Activated CD8-positive, alpha-beta memory T cell treated with anti-CD3 and anti-CD28 coated beads for 36 hours (primary cell): ENCODE results near the gene THRSP. TPM values are rescaled to one million over a fixed set of nuclear protein-coding genes. Genes with fewer than 3 reads are reported as not detected.
"Not testable (repeated sequence)": the region's sequence is repeated elsewhere in the genome, so short reads cannot be mapped to it uniquely, and the experiment has no call there.

Experiments used
- CTCF ChIA-PET: fragments of 350-600 bp; sonication (Branson Sonifier 250); formaldehyde crosslinking; loops from one replicate; lab custom pipeline; 2021; ENCODE audit warnings: antibody characterized with exemption; lab: Charles Lee
- POLR2A ChIA-PET: fragments of 350-600 bp; sonication (Branson Sonifier 250); formaldehyde crosslinking; loops from one replicate; lab custom pipeline; 2021; ENCODE audit warnings: antibody characterized with exemption; lab: Charles Lee
- total RNA-seq, 2 experiments: library from RNA; stranded (reverse); gene quantifications; one replicate each; pipeline ENCODE4 v1.2.3, GENCODE V29; 2021

The THRSP gene
- total RNA-seq, 2 experiments from 2014 or later: not detected

DNA sequence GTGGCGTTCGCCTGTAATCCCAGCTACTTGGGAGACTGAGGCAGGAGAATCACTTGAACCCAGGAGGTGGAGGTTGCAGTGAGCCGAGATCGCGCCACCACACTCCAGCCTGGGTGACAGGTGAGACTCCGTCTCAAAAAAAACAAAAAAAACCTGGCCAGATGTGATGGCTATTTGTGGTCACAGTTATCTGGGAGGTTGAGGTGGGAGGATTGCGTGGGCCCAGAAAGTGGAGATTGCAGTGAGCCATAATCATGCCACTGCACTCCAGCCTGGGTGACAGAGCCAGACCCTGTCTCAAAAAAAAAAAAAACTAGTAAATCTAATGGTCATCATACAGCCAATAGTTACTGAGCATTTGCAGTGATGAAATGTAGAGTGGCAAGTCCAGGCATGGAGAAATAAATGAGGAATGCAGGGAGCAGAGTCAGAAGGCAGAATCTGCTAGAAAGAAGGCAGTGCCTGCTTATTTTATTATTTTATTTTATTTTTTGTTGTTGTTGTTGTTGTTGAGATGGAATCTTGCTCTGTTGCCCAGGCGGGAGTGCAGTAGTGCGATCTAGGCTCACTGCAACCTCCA is 3.8 kb upstream of the THRSP start:
- CTCF ChIA-PET: interaction anchor here (0.6 kb wide), 1 partner anchor 54 kb away, joined by 3 read pairs; no protein-coding TSS in a partner anchor

DNA sequence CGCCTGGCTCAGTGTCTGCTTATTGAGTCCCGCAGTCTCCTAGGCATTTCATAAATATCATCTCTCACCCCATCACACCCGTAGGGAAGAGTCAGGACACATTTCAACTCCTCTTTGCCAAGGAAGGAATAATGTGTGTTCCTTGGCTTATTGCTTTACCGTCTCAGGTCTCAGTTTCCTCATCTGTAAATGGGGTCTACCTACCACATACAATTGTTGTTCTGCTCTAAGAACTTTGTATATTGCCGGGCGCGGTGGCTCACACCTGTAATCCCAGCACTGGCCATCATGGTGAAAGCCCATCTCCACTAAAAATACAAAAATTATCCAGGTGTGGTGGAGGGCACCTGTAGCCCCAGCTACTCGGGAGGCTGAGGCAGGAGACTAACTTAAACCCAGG is 3.1 kb upstream of the THRSP start:
- CTCF ChIA-PET: no interaction called here
- POLR2A ChIA-PET: no interaction called here

More for the DNA sequence above, 3.8 kb upstream of the THRSP start:
- POLR2A ChIA-PET: not testable (repeated sequence)

DNA sequence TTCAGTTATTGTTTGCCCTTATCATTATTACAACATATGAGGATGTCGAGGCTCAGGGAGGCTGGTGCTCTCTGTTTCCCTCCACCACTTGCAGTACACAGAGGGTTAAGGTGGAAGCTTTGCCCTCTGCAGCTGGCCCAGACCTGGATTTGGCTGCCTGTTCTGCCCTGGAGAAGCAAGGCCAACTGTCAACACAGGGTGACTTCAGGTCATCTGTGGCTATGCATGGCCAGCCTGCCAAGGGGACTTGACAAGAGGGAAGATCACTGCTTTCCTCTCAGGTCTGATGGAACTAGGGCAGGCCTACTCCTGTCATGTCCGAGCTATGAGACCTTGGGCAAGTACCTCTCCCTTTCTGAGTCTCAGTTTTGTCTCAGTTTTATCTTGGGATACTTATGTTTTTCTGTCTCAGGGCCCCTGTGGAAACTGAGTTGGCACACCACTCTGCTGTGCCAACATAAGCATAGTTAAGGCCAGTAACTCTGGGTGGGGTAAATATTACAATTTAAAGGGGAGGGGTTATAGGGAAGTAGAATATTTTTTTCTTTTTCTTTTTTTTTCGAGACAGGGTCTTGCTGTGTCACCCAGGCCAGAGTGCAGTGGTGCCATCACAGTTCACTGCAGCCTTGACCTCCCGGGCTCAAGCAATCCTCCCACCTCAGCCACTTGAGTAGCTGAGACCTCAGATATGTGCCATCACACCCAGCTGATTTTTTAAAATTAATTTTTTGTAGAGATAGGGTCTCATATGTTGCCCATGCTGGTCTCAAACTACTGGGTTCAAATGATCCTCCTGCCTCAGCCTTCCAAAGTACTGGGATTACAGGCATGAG is 2.4 kb upstream of the THRSP start:
- CTCF ChIA-PET: no interaction called here

DNA sequence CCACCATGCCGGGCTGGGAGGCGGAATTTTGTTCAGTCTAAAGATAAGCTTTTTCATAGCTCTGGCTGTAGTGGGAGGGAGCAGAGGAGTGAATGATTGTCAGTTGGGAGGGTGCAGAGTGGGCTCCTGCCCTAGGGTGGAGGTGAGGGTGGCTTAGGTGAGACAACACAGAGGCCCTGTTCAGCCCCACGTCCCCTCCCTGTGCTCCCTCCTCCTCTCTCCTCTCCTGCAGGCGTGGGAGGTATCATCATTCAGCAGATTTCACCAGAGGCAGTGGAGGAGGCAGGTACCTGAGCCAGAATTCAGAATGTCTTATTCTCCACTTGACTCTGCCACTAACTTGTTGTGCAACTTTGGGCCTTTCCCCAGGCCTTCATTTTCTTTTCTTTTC is 1.7 kb upstream of the THRSP start:
- CTCF ChIA-PET: no interaction called here
- POLR2A ChIA-PET: no interaction called here

More for the DNA sequence above, 2.4 kb upstream of the THRSP start:
- POLR2A ChIA-PET: no interaction called here

DNA sequence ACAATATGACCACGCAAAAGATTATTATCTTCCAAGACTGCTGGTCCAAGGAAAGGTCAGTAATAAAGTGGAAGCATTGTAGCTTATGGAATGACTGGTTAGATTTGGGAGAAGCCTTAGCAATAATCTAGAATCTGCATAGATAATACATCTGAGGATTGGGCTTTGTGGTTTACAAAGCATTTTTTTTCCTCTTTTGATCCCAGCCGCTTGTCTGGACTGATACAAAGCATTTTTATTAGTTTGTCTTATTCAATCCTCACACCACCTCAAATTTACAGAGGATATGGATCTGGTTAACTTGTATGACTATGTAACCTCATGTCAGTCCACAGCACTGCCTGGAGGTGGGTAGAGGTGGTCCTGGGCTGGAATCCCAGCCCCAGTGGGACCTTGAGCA is 990 bp upstream of the THRSP start:
- ChIA-PET CTCF (no interaction called here), POLR2A (no interaction called here)

DNA sequence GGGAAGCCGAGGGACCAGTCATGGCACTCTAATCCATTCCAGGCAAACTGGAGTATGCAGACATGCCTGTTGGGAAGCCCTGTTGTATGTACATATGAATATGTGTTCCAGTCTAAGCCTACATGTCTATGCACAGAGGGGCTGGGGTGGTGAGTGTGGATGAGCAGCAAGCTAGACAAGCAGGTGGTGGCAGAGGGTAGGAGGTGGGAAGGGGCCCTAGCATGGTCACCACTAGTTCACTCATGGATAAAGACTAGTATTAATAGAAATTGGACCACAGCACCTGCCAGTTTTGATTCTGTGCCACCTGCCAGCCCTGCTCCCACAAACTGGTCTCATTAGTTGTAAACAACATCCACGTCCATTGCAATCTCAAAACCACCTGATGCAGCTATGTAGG is 1.5 kb downstream of the THRSP start:
- ChIA-PET CTCF (interaction anchor here (1.0 kb wide), 1 partner anchor 65 kb away, joined by 4 read pairs; no protein-coding TSS in a partner anchor), POLR2A (no interaction called here)

DNA sequence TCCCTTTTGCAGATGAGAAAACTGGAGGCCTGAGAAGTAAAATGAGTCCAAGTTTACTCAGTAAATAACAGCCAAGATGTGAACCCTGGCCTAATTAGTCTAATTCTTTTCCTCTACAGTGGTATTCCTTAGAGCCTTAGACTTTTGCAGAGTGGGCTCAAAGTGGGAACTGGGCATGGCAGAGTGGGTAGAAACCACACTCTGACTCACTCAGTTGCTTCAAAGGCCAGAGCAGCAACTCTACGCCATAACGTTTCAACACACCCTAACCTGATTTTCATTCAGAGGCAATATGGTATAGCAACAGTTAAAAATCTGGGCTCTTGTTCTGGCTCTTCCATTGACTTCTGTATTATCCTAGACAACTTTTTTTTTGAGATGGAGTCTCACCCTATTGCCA is 2.8 kb downstream of the THRSP start:
- POLR2A ChIA-PET: no interaction called here
- CTCF ChIA-PET: interaction anchor here (0.7 kb wide), 1 partner anchor 32 kb away, joined by 3 read pairs; no protein-coding TSS in a partner anchor

DNA sequence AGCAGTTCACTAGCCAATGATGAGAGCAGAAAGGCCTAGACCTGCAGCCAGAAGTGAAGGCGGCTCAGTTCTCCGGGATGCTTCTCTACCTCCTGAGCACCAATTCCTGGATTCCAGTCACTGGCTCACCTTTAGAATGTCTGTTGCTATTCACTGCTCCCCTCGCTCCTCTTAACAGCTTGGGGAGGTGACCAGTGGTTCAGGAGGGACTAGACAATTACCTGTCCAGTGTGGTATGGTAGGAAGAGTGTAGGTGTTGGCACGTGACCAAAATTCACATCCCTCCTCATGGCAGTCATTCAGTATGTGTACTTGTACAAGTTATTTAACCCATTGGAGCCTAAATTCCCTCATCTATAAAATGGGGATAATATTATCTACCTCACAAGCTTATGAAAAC is 4.0 kb downstream of the THRSP start:
- ChIA-PET CTCF (no interaction called here), POLR2A (interaction anchor here (0.6 kb wide), 1 partner anchor 379 kb away, joined by 3 read pairs; no protein-coding TSS in a partner anchor)

DNA sequence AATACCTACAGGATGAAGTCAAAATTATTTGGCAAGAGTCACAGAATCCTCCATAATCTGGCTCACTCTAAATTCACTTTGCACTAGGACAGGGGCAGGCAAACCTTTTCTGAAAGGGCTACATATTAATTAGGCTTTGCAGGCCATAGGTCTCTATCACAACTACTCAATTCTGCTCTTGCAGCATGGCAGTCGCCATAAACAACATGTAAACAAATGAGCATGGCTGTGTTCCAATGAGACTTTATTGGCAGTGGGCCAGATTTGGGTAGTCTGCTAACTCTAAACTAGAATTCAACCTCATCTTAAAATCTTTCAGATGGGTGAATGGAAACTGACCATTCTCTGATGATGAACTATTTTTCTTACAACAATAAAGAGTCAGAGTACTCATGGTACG is 5.8 kb downstream of the THRSP start:
- ChIA-PET CTCF (interaction anchor here (1.0 kb wide), 1 partner anchor 24 kb away, joined by 3 read pairs; no protein-coding TSS in a partner anchor), POLR2A (no interaction called here)

DNA sequence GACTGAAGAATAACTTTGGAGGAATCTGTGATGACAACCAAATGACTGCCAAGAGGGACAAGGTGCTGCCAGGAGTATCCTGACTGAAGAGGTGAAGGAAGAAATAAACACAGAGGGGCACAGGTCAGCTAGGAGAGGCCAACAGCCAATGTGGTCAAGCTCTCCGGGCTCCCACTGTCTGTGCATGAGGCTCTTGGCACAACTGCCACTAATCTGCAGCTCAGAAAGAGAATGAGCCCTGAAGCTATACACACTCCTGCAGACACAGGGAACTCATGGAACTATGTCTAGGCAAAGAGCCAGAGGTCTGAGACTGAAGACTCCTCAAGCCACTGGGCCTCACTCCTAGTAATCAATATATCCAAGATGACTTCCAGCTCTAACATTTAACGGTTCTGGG is 7.0 kb downstream of the THRSP start:
- ChIA-PET POLR2A (no interaction called here), CTCF (no interaction called here)

DNA sequence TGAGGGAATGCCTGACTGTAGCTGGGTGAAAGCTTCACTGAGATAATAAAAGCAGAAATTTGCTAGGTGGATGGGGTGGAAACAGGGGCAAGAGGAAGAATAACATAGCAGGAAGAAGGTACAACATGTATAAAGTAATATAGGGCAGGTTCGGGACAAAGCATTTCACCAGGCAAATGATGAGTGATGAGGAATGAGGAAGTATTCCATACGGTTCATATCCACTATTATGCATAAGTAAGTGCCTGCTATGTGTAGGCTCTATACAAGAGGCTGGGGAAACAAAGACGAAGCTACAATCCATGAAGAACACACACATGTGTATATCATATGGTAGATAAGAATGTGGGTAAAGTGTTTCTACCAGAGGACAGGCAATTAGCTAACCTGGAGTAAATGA is 8.1 kb downstream of the THRSP start:
- ChIA-PET CTCF (no interaction called here), POLR2A (no interaction called here)

DNA sequence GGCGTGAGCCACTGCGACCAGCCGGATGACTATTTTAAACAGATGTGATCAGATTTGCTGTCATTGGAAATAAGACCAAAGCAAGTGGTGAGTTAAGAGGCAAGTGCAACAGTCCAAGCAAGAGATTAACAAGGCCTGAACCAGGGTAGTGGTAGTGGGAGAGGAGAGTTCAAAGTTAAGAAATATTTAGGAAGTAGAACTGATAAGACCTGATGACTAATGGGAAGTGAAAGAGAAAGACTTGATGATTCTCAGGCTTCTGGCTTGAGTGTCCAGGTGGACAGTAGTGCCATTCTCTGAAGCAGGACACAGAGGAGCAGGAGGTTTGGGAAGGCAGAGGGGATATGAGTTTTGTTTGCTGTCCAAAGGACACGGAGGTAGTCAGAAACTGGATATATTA is 8.8 kb downstream of the THRSP start:
- CTCF ChIA-PET: no interaction called here
- POLR2A ChIA-PET: no interaction called here

DNA sequence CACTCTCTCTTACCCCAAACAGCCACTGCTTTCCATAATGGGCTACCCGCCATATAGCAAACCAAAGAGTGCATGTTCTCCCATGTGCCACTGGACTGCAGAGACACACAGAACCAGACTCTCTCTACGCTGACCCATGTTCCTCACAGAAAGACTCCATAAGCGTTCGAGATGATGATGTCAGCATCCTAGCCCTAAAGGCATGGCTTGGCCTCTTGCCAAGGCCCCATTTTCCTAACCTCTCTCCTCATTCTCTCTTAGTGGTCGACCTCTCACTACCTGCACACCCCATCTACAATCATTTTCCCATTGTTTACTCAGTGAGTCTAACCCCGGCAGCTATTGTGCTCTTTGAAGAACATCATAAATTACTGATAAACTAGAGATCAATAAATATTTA is 11.1 kb downstream of the THRSP start:
- POLR2A ChIA-PET: no interaction called here
- CTCF ChIA-PET: interaction anchor here (1.0 kb wide), 1 partner anchor 29 kb away, joined by 4 read pairs; no protein-coding TSS in a partner anchor

DNA sequence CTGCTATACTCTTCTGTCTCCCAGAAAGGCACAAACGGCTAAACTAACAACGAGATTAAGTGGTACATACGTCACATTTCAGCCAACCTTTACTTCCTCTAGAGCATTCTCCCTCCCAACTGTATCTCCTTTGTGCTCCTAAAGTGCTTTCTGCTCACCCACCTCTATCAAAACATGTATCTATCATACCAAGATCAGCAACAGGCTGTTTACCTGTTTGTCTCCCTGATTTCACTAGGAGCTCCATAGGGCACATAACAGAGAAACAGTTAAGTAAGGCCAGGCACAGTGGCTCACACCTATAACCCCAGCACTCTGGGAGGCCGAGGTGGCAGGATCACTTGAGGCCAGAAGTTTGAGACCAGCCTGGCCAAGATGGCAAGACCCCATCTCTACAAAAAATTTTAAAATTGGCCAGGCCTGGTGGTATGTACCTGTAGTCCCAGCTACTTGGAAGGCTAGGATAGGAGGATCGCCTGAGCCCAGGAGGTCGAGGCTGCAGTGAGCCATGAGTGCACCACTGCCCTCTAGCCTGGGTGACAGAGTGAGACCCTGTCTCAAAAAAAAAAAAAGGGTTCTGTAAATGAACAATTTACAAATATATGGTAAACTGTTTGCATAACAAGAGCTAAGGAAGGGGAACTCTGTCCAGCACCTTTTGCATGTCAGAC is 13.2 kb downstream of the THRSP start:
- CTCF ChIA-PET: no interaction called here
- POLR2A ChIA-PET: interaction anchor here (0.6 kb wide), 2 partner anchors 79 to 472 kb away, joined by 3 read pairs; no protein-coding TSS in a partner anchor

DNA sequence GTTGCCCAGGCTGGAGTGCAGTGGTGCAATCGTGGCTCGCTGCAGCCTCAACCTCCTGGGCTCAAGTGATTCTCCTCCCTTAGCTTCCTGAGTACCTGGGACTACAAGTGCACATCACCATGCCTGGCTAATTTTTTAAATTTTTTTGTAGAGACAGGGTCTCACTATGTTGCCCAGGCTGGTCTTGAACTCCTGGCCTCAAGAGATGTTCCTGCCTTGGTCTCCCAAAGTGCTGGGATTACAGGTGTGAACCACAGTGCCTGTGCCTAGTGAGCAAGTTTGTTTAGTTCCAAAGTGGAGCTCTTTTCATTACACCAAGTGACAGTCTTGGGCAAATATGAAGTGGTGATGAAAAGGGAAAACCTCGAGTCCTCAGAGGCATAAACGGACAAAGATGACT is 13.9 kb downstream of the THRSP start:
- ChIA-PET CTCF (interaction anchor here (1.2 kb wide), 1 partner anchor 111 kb away, joined by 4 read pairs; the partner anchor contains the start of genes KCTD21 and USP35), POLR2A (interaction anchor here (0.6 kb wide), 1 partner anchor 473 kb away, joined by 3 read pairs; no protein-coding TSS in a partner anchor)

DNA sequence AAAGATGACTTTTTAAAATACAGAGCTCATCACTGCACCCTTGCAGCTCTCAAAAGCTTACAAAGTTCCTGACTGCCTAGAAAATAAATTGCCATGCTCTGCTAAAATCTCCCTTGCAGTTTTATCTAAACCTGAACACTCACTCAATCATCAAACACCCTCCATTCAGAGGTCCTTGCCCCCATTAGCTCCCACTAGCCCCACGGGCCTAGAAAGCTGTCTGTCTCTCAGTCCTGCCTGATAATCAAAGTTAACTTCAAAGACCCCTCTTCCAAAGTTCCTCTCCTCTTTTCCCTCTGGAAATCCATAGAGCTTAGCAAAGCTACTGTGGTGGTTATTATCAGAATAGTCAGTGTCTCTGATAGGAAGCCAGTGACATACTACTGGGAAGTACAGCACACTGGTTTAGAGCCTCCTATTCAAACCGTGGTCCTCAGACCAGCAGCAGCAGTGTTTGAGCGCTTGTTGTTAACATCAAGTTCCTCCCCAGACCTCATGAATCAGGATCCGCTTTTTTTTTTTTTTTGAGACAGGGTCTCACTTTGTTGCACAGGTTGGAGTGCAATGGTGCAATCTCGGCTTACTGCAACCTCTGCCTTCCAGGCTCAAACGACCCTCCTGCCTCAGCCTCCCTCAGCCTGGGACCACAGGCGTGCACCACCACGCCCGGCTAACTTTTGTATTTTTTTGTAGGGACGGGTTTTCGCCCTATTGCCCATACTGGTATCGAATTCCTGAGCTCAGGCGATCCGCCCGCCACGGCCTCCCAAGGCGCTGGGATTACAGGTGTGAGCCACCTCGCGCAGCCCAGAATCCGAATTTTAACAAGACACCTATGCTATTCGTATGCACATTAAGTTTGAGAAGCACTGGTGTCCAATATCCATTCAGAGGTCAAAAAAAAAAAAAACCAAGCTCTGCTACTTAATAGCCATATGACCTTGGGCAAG is 14.8 kb downstream of the THRSP start:
- POLR2A ChIA-PET: interaction anchor here (0.6 to 1.0 kb wide), 5 partner anchors 39 to 266 kb away, joined by 3 to 7 read pairs (median 3); partner anchors contain the start of genes ALG8, INTS4, KCTD21 and USP35
- CTCF ChIA-PET: interaction anchor here (1.2 kb wide), 1 partner anchor 110 kb away, joined by 4 read pairs; the partner anchor contains the start of genes KCTD21 and USP35

DNA sequence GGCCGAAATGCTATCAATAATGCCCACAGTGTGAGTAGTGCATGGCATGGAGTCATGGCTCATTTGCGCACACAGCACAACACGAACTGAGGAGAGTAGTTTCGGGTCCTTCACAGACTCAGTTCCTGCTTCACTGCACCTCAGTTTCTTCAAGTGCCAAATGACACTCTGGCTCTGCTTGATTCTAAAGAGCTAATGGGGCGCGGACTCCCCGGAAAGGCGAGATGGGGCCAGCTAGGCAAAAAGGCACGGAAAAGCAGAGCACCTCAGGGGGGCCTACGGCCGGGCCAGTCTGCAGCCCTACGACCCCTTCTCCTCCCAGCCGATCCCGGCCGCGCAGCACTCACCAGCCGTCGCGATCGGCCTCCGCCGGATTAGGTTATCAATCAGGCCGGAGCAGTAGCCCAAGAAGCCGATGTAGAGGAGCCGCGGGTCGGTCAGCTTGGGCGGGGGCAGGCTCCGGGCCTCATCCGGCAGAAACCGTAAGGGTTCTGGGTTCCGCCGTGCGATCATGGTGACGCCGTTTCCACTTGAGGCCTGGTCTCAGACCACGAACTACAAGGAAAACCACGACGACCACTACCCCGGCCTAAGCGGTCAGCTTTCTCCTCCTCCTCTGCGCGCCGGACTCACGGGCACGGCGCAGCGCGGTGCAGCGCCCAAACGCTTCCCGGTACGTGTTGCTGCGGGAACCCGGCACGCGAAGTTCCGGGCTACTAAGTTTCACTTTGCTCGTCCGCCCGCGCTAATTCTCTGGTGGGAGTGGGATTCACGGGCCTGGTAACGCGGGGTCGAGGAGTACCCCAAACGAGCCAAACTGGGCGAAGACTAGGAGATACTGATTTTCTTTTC is 15.8 kb downstream of the THRSP start, which contains the start of gene NDUFC2:
NDUFC2 (minus strand) TSS at position 631 of the 852 bp plus-strand sequence; CDS start at position 513, 118 bp downstream.
- ChIA-PET POLR2A (interaction anchor here (0.6 to 1.0 kb wide), 5 partner anchors 38 to 265 kb away, joined by 3 to 7 read pairs (median 3); partner anchors contain the start of genes ALG8, INTS4, KCTD21 and USP35), CTCF (interaction anchor here (0.8 to 1.0 kb wide), 3 partner anchors 25 to 84 kb away, joined by 3 read pairs; no protein-coding TSS in a partner anchor)
